SH-SY5Y (cell line): ENCODE data around the gene CEMIP.

Source experiments
- GATA2 ChIP-seq: IDR thresholded peaks from 2 replicates; pipeline ENCODE4 v1.6.1; 2011; ENCODE audit warnings: mild to moderate bottlenecking, low read depth, low read length
- GATA3 ChIP-seq: IDR thresholded peaks from 2 replicates; pipeline ENCODE4 v1.6.1; 2011; ENCODE audit warnings: low read depth, mild to moderate bottlenecking, low read length, moderate library complexity

CEMIP gene

GRCh38 chr15:80990955-80991354 lies 211.8 kb downstream of the CEMIP start:
- no peak for TF ChIP-seq GATA2
- no peak for TF ChIP-seq GATA3

DNA sequence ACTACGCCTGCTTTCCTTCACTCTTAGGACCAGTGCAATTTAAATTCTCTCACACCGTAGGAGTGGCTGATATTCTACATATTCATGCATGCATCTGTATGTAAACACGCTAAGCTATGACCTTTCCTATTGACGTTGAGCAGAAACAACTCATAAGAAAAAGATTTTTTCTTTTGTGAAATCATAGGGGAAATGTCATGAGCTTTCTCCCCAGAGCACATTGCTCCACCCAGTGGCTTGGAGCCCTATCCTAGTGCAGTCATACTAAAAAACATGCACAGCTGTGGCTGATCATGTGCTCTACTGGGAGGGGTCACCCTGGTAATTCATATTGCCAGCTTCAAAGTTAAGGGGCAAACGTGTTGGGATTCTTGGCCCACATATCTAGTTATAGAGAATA lies 212.3 kb downstream of the CEMIP start:
- no peak for TF ChIP-seq GATA2

- TF ChIP-seq GATA2 (no peak), GATA3 (no peak)
Observed at GRCh38 chr15:80992006-80992405, 212.8 kb downstream of the CEMIP start.

- TF ChIP-seq GATA3 (no peak), GATA2 (no peak)
Observed at GRCh38 chr15:80992441-80992840, 213.3 kb downstream of the CEMIP start.

GRCh38 chr15:80996247-80996646 lies 217.1 kb downstream of the CEMIP start:
- TF ChIP-seq GATA2 (no peak), GATA3 (no peak)

DNA sequence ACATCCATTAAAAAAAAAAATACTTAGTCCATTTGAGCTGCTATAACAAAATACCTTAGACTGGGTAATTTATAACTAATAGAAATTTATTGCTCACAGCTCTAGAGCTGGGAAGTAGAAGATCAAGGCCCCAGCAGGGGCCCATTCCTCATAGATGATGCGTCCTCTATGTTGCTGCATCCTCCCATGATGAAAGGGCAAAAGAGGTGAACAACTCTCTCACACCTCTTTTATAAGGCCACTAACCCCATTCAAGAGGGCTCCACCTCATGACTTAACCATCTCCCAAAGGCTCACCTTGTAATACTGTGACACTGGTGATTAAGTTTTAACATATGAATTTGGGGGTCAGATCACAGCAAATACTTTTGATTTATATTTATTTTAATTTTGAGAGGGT lies 218.5 kb downstream of the CEMIP start:
- TF ChIP-seq GATA2 = no peak
- no peak for TF ChIP-seq GATA3

- TF ChIP-seq GATA3 = no peak
- TF ChIP-seq GATA2 = no peak
Observed at GRCh38 chr15:80998251-80998650, 219.1 kb downstream of the CEMIP start.

GRCh38 chr15:80999623-81000036 lies 220.5 kb downstream of the CEMIP start:
- TF ChIP-seq GATA3 = no peak
- no peak for TF ChIP-seq GATA2

DNA sequence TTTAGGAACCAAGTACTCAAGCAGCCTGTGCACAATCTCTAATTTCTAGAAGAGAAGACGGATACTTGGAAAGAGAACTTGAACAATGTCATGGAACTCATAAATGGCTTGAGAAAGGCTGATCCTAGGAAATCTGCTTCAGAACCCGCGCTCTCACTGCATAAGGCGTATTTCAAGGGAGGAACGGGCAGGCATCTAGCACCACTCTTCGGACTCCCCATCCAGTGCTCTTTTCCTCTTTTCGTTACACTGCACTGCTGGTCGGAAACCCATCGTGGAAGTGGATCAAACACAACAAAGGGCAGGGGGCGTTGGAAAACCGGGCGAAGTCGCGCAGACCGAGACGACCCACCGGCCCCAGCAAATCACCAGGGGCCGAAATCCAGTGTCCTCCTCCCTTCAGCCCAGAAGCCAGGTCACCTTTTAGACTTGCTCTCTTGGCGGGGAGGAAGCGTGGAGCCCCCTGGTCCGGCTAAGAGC lies 221.0 kb downstream of the CEMIP start:
- TF ChIP-seq GATA3 (no peak), GATA2 (no peak)

- TF ChIP-seq GATA2 (no peak), GATA3 (no peak)
Observed at GRCh38 chr15:81000624-81001151, 221.5 kb downstream of the CEMIP start, which contains the start of gene TLNRD1. TLNRD1 (plus strand) TSS chr15:81000923; CDS start chr15:81002272, 1,349 bp downstream.
